TTC549 (cell line): Measurements from ENCODE around the gene KRI1.
A peak's percentile ranks its signal among the peaks of the same experiment; 100 is the strongest.
"Not testable (repeated sequence)": the region's sequence is repeated elsewhere in the genome, so short reads cannot be mapped to it uniquely, and the experiment has no call there.

Source experiments
- FAIRE-seq: peaks from 2 replicates; lab custom pipeline; 2012; peaks lifted over from hg19 to GRCh38; lab: Jason Lieb, UNC

Gene KRI1

GRCh38 chr19:10575011-10575716 is 9.4 kb upstream of the KRI1 start:
- no peak for FAIRE-seq

GRCh38 chr19:10574462-10574861 is 8.7 kb upstream of the KRI1 start:
- no peak for FAIRE-seq

- FAIRE-seq, result not testable (repeated sequence)
Measured at GRCh38 chr19:10573793-10574192, 8.0 kb upstream of the KRI1 start.

DNA sequence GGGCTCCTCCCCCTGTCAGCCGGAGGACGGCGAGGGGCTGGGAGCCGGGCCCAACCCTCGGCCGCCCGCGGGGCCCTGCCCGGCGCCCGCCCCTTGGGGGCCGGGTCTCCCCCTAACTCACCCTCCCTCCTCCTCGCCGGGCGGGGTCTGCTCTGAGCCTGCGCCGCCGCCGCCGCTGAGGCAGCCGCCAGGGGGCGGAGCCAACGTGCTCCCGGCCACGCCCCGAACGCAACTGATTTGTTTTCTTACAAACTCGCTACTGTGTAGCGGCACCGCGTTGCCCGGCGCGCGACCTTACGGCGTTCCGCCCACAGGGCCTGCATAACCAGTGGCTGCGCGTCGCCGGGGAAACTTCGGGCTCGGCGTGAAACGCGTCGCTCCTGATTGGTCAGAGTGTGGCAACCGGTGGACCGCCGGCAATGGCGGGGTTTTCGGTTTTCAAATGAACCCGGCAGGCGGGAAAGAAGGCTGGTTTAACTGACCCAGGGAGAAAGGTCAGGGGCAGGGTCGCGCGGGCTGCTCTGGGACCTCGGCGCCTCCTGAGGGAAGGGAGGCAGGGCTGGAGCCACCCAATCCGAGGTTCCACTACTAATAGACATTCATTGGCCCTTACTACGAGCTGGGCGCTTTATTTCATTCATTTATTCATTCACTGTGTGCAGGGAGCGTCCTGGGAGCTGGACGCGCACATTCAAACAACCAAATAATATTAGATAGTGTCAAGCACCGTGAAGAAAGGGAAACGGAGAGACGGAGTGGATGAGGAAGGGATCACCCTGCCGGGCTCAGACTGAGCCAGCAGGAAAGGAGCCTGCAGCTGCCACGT is 3.2 kb upstream of the KRI1 start, which contains the start of gene CDKN2D:
TSS of gene CDKN2D (minus strand) at position 154 of the 826 bp plus-strand sequence. CDS start 326 bp downstream, outside the sequence.
- FAIRE-seq, result peak; percentile 91

GRCh38 chr19:10568062-10568825 is 2.4 kb upstream of the KRI1 start:
- FAIRE-seq, result no peak

GRCh38 chr19:10567656-10568055 is 1.8 kb upstream of the KRI1 start:
- FAIRE-seq, result no peak

DNA sequence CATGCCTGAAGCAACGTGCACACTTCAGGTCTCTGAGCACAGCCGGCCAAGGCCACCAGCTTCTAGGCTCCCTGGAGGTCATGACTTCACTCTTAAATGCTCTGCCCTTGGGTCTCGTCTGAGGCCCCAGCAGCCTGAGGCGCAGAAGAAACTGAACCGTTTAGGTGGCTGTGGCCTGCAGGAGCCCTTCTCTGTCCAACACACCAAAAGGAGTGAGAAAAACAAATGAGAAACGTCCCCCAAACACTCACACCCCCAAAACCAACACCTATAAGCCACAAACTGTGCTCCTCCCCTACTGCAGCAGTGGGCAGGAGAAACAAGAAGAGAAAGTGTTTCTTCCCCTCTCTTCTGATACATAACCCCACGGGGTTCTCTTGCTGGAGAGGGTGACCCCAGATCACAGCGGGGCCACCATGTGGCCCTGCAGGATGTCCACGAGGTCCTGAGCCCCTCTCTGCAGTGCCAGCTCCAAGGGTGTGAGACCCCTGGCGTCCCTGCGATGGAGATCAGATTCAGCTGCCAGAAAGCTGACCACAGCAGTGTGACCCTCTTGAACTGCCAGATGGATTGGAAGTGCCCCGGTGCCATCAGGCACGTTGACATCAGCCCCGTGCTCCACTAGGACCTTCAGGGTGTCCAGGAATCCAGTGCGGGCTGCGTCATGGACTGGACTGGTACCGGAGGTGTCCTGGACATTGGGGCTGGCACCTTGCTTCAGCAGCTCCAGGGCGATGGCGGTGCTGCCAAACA is 1.0 kb upstream of the KRI1 start:
- no peak for FAIRE-seq

- FAIRE-seq, result no peak
Measured at GRCh38 chr19:10566408-10566657, 523 bp upstream of the KRI1 start.

DNA sequence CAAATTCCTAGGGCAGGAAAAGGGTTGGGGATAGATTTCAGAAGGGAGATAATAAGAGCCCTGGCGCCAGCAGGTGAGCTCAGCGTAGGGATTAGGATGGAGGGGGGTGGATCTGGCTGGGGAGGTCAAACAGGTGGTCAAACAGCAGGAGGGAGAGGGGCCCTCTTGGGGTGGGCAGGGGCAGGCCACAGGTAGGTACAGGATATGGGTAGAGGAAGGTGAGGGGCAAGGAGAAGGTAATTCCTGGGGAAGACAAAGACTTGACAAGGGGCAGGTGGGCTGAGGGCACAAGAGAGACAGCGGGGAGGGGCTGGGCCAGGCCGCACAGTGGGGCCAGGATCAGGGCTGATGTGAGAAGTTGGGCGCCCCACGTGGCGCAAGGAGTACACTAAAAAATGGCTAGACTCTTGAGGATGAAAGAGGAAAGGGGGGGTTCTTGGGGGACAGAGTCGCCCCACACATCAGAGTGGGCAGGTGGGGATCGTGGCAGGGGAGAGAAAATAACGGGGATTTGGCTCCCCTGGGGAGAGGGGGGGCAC is 713 bp downstream of the KRI1 start:
- no peak for FAIRE-seq

DNA sequence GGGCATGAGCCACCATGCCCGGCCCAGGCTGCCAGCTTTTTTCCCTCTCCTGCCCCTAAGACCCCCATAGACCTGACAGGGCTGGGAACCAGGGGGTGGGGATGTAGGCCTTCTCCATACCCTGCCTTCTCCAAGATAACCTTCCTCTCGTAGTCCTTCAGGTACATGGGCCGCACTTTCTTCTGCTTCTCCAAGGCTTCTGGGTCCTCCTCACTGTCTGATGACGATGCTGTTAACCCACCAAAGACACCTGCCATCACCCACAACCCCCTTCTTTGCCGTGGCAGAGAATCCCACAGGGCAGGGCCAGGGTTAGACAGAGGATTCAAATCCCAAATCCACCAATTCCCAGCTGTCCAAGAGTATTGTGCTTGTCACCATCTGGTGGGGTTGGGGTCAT is 3.2 kb downstream of the KRI1 start:
- no peak for FAIRE-seq

DNA sequence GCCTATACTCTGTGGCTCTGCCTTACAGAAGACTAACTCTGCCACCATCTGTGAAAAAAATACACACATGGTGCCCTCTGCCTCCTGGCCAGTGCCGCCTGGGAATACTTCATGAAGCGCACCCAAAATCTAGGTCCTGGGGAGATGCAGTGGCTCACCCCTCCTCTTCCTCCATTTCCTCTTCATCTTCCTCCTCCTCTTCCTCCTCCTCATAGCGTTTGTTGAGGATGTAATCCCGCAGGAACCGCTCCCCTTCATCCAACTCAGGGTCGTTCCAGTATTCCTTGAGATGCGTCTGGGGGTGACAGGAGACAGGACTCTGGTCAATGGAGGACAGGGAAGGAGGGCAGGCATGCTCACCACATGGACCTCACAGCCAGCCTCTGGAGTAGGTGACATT is 5.7 kb downstream of the KRI1 start:
- no peak for FAIRE-seq

DNA sequence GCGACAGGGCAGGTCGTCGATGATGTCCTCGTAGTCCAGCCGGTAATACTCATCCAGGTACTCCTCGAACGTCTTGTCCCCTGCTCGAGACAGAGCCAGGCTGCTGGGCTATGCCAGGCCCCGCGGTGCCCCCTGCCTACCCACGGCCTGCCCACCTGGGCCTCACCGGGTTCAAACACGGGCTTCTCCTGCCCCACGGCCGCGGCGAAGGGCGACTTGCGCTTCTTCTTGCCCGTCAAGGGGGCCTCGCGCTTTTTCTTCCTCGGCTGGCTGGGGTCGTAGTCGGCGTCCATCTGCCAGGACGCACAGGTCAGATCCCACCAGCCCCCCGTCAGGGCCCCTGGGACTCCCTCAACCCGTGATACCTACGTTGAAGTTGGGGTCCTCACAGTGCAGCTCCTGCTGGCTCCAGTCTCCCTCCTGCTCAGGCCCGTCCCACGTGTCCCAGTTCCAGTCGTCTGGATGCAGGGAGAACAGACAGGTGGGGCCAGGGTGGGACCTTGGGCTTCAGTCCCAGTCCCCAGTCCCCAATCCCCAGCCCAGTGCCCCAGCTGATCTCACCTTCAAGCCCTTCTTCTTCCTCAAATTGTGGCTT is 8.1 kb downstream of the KRI1 start:
- no peak for FAIRE-seq

GRCh38 chr19:10555610-10555973 is 10.2 kb downstream of the KRI1 start:
- FAIRE-seq, result no peak

- no peak for FAIRE-seq
Measured at GRCh38 chr19:10554760-10555609, 10.8 kb downstream of the KRI1 start.

DNA sequence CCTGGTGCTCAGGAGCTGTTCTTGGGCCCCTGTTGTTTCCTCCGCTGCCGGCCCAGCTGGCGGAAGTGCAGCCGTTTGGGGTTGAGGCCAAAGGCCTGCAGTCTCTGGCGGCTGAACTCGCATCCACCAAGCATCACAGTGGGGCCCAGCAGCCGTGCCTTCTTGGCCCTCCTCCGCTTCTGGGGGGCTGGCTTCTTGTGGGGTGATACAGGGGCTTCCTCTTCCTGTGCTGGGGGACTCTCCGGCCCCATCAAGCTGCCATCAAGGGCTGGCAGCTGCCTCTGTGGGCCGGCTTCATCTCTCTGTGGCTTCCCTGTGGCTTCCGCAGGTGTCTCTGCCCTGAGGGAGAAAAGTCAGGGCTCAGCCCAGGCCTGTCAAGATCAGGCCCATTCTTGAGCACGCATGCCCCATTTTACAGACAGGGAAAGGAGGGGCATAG is 11.8 kb downstream of the KRI1 start:
- FAIRE-seq, result no peak

GRCh38 chr19:10553087-10553667 is 12.6 kb downstream of the KRI1 start:
- no peak for FAIRE-seq

- no peak for FAIRE-seq
Measured at GRCh38 chr19:10552510-10553053, 13.2 kb downstream of the KRI1 start.

GRCh38 chr19:10551698-10552301 is 14.0 kb downstream of the KRI1 start:
- FAIRE-seq, result no peak

GRCh38 chr19:10551006-10551405 is 14.8 kb downstream of the KRI1 start:
- not testable (repeated sequence) for FAIRE-seq

DNA sequence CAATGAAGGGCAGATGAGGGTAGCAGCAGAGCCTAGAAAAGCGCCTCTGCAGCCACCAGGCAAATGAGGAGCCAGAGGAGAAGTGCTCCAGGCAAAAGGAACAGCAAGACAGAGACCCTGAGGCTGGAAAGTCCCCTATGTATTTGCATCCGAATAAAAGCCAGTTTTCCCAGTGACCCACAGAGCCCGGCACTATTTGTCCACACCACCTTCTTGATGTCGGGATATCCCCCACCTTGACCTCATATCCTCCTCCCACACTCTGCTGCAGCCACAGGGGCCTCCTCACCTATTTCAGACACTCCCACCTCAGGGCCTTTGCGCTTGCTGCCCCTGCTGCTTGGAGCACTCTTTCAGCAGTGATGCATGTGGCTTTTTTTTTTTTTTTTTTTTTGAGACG is 15.5 kb downstream of the KRI1 start:
- no peak for FAIRE-seq
